SK-N-SH (cell line): ENCODE measurements around the gene SUPT3H. TPM values are rescaled to one million over a fixed set of nuclear protein-coding genes. Genes with fewer than 3 reads are reported as not detected.
A peak's percentile ranks its signal among the peaks of the same experiment; 100 is the strongest.

Experiments
- CTCF ChIA-PET: fragments of 300-600, 350-600 bp; formaldehyde crosslinking; extraction: SDS; loops from one replicate; lab custom pipeline; 2021; lab: Yijun Ruan, JAX
- POLR2A ChIA-PET: fragments of 350-600 bp; sonication (Branson Sonifier 250); formaldehyde crosslinking; extraction: SDS; loops from one replicate; lab custom pipeline; 2020; ENCODE audit warnings: antibody characterized with exemption, inconsistent platforms; lab: Yijun Ruan, JAX
- DNase-seq: peaks from one replicate; pipeline ENCODE4 v3.0.0; 2012
- H2AFZ ChIP-seq: fragments of 200-600 bp; sonication (generic); 2 replicates; pipeline ENCODE4 v1.8.1; 2016; ENCODE audit warnings: antibody characterized with exemption, mild to moderate bottlenecking, low read depth
- H3F3A ChIP-seq: fragments of 200-600 bp; sonication (generic); replicated peaks from 2 replicates; pipeline ENCODE3; 2016; ENCODE audit warnings: antibody characterized with exemption, mild to moderate bottlenecking; ENCODE audit not compliant: insufficient read depth
- H3K27ac ChIP-seq, 2 experiments: fragments of 200-500 bp in 1 of 2; fragments of 200-600 bp in 1 of 2; sonication (Bioruptor generic) in 1 of 2; sonication (generic), shearing (Covaris generic) in 1 of 2; 2 replicates each; pipeline versions ENCODE4 v1.5.1 to v1.6.1; 2014 to 2016; ENCODE audit warnings: low read depth in 2 of 2, inconsistent platforms in 1 of 2, low read length in 1 of 2, mild to moderate bottlenecking in 1 of 2, mixed read lengths in 1 of 2
- H3K27me3 ChIP-seq: fragments of 200-600 bp; sonication (generic), shearing (Covaris generic); 2 replicates; pipeline ENCODE4 v1.6.1; 2016; ENCODE audit warnings: mixed run types; ENCODE audit not compliant: insufficient read depth
- H3K36me3 ChIP-seq, 2 experiments: fragments of 200-500 bp in 1 of 2; fragments of 200-600 bp in 1 of 2; sonication (Bioruptor generic) in 1 of 2; sonication (generic) in 1 of 2; replicated peaks in 1 of 2; 2 replicates each; pipeline versions ENCODE3 to v1.5.1; 2014 to 2016; ENCODE audit warnings: low read length in 1 of 2, mild to moderate bottlenecking in 1 of 2; ENCODE audit not compliant: insufficient read depth in 2 of 2, control insufficient read depth in 1 of 2
- H3K4me1 ChIP-seq, 2 experiments: fragments of 200-500 bp in 1 of 2; fragments of 200-600 bp in 1 of 2; sonication (Bioruptor generic) in 1 of 2; sonication (generic), shearing (Covaris generic) in 1 of 2; 2 replicates each; pipeline versions ENCODE4 v1.5.1 to v1.6.1; 2014 to 2016; ENCODE audit warnings: low read depth in 1 of 2, low read length in 1 of 2, mixed run types in 1 of 2; ENCODE audit not compliant: insufficient read depth in 2 of 2, control insufficient read depth in 1 of 2
- H3K4me2 ChIP-seq: fragments of 200-600 bp; sonication (generic), shearing (Covaris generic); 2 replicates; pipeline ENCODE4 v1.6.1; 2017; ENCODE audit warnings: mixed run types
- H3K4me3 ChIP-seq, 2 experiments: fragments of 200-500 bp in 1 of 2; fragments of 200-600 bp in 1 of 2; sonication (Bioruptor generic) in 1 of 2; sonication (generic), shearing (Covaris generic) in 1 of 2; 2 replicates each; pipeline versions ENCODE4 v1.5.1 to v1.8.1; 2014 to 2016; ENCODE audit warnings: low read depth in 2 of 2, inconsistent platforms in 1 of 2, low read length in 1 of 2, mild to moderate bottlenecking in 1 of 2, mixed read lengths in 1 of 2, moderate library complexity in 1 of 2
- H3K79me2 ChIP-seq: fragments of 200-600 bp; sonication (generic); 2 replicates; pipeline ENCODE4 v1.8.1; 2017; ENCODE audit warnings: mild to moderate bottlenecking; ENCODE audit not compliant: insufficient read depth
- H3K9ac ChIP-seq: fragments of 200-600 bp; sonication (generic); 2 replicates; pipeline ENCODE4 v1.6.1; 2017; ENCODE audit warnings: mixed run types
- H3K9me2 ChIP-seq: fragments of 200-600 bp; sonication (generic); 2 replicates; pipeline ENCODE4 v1.6.1; 2017; ENCODE audit warnings: mixed run types
- H3K9me3 ChIP-seq: fragments of 200-600 bp; sonication (generic); 2 replicates; pipeline ENCODE4 v1.6.1; 2017; ENCODE audit warnings: mixed run types, mild to moderate bottlenecking, moderate library complexity
- H4K20me1 ChIP-seq: fragments of 200-600 bp; sonication (generic); 2 replicates; pipeline ENCODE4 v1.6.1; 2017; ENCODE audit warnings: mild to moderate bottlenecking, mixed run types; ENCODE audit not compliant: insufficient read depth
- ELF1 ChIP-seq: IDR thresholded peaks from 2 replicates; pipeline ENCODE4 v1.4.0; 2012
- JUND ChIP-seq: IDR thresholded peaks from 2 replicates; pipeline ENCODE4 v1.4.0; 2012
- NRF1 ChIP-seq: IDR thresholded peaks from 2 replicates; pipeline ENCODE4 v1.6.1; 2012; ENCODE audit warnings: low read depth, mild to moderate bottlenecking, low read length
- PBX3 ChIP-seq: IDR thresholded peaks from 2 replicates; pipeline ENCODE4; 2012
- RFX5 ChIP-seq: IDR thresholded peaks from 2 replicates; pipeline ENCODE4 v1.6.1; 2012; ENCODE audit warnings: mild to moderate bottlenecking, improper control_type of control experiment, low read length
- TEAD4 ChIP-seq: IDR thresholded peaks from 2 replicates; pipeline ENCODE4 v1.4.0; 2012; ENCODE audit warnings: mild to moderate bottlenecking, borderline replicate concordance; ENCODE audit not compliant: insufficient read depth
- USF2 ChIP-seq: fragments of 150-350 bp; IDR thresholded peaks from 2 replicates; pipeline ENCODE4 v1.6.1; 2017; ENCODE audit warnings: antibody characterized with exemption, low read length, low read depth, borderline replicate concordance
- YY1 ChIP-seq: IDR thresholded peaks from 2 replicates; pipeline ENCODE4 v1.4.0; 2012; ENCODE audit warnings: low read depth, mild to moderate bottlenecking
- ZBTB33 ChIP-seq: IDR thresholded peaks from 2 replicates; pipeline ENCODE4 v1.4.0; 2012; ENCODE audit warnings: low read depth, borderline replicate concordance
- WGBS: methylation state at CpG from one replicate; pipeline ENCODE4 v1.1.6; 2017; ENCODE audit warnings: low lambda C conversion rate; 5-methylcytosine and 5-hydroxymethylcytosine counted together
- polyA plus RNA-seq, 3 experiments: library from polyadenylated mRNA; depleted of rRNA; stranded (reverse); fragments of >200 nt; gene quantifications; 2 replicates each; pipeline ENCODE4 v1.2.3, GENCODE V29; 2012

The SUPT3H gene
- polyA plus RNA-seq, 1 of the 3 experiments (the other 2 are of a cell fraction), result 10.9 TPM

- H3K36me3 ChIP-seq, result no peaks in the 10 kb centered on the region
- no peak for DNase-seq
- no peaks in the 10 kb centered on the region for H3K27me3 ChIP-seq
- TF ChIP-seq TEAD4 (no peak), RFX5 (no peak), YY1 (no peak)
- H3K9ac ChIP-seq, result peak overlapping the region; percentile 78; the same call in 1 of the 2 replicates
- no peak overlapping the region for H2AFZ ChIP-seq
- peaks cover 11% of the 10 kb centered on the region for H3F3A ChIP-seq
- peak overlapping the region in 1 of 2 experiments; percentile 48; a peak in 2 of 4 replicates for H3K27ac ChIP-seq
- CTCF ChIA-PET, result no interaction called here
- POLR2A ChIA-PET, result no interaction called here
- H4K20me1 ChIP-seq, result no peaks in the 10 kb centered on the region
- H3K9me3 ChIP-seq, result no peaks in the 10 kb centered on the region
- peaks cover 7 to 25% of the 10 kb centered on the region in 2 experiments; a peak in 2 of 4 replicates for H3K4me1 ChIP-seq
- H3K79me2 ChIP-seq, result peaks cover 46% of the 10 kb centered on the region
- H3K4me3 ChIP-seq, result peak overlapping the region; percentile 61 to 89; a peak in 3 of 4 replicates
- 0 out of 2 replicates have a peak, but pooled peaks cover 3% of the 10 kb centered on the region for H3K9me2 ChIP-seq
- 32% methylated on average over 6 of the region's 6 CpGs for WGBS
- H3K4me2 ChIP-seq, result peak overlapping the region; percentile 93
Observed at GRCh38 chr6:45424451-45424861, 46.7 kb upstream of the SUPT3H start.

- peak overlapping the region; percentile 61 to 89 for H3K4me3 ChIP-seq
- H3K79me2 ChIP-seq, result peaks cover 46% of the 10 kb centered on the region
- H3K9ac ChIP-seq, result peak overlapping the region; percentile 78
- H3K9me3 ChIP-seq, result no peaks in the 10 kb centered on the region
- peak overlapping the region in 1 of 2 experiments; percentile 48; a peak in 2 of 4 replicates for H3K27ac ChIP-seq
- 24% methylated on average over 12 of the region's 38 CpGs for WGBS
- 0 out of 2 replicates have a peak, but pooled peaks cover 3% of the 10 kb centered on the region for H3K9me2 ChIP-seq
- peak; percentile 16 for DNase-seq
- peak overlapping the region; percentile 93 for H3K4me2 ChIP-seq
- H2AFZ ChIP-seq, result peak overlapping the region; percentile 85
- POLR2A ChIA-PET, result no interaction called here
- TF ChIP-seq PBX3, result no peak
- no peak for TF ChIP-seq ZBTB33
- no peak for TF ChIP-seq USF2
- TF ChIP-seq NRF1, result no peak
- TF ChIP-seq ELF1, result no peak
- no peak for TF ChIP-seq JUND
- TF ChIP-seq, all 33 proteins: peak for 0
- H3K27me3 ChIP-seq, result no peaks in the 10 kb centered on the region
- H4K20me1 ChIP-seq, result no peaks in the 10 kb centered on the region
- no peaks in the 10 kb centered on the region for H3K36me3 ChIP-seq
- peaks cover 10% of the 10 kb centered on the region for H3F3A ChIP-seq
- peaks cover 7 to 25% of the 10 kb centered on the region in 2 experiments; a peak in 2 of 4 replicates for H3K4me1 ChIP-seq
- CTCF ChIA-PET, result no interaction called here
Observed at GRCh38 chr6:45423824-45424450, 46.2 kb upstream of the SUPT3H start.
